HEK293T (cell line): Measurements from ENCODE around the gene GGT1.

ENCODE experiments used
- BHLHE40 ChIP-seq: fragments of 450-650 bp; IDR thresholded peaks from 2 replicates; pipeline ENCODE4 v1.6.1; 2016; ENCODE audit warnings: mild to moderate bottlenecking, moderate library complexity, borderline replicate concordance
- ELF4 ChIP-seq: fragments of 450-650 bp; IDR thresholded peaks from 2 replicates; pipeline ENCODE4 v1.6.1; 2017; ENCODE audit warnings: antibody characterized with exemption
- FOXA1 ChIP-seq: fragments of 450-650 bp; IDR thresholded peaks from 2 replicates; pipeline ENCODE4 v1.6.1; 2016; ENCODE audit warnings: mild to moderate bottlenecking
- FOXK2 ChIP-seq: fragments of 450-650 bp; IDR thresholded peaks from 2 replicates; pipeline ENCODE4 v1.6.1; 2016; ENCODE audit warnings: mild to moderate bottlenecking
- FOXM1 ChIP-seq: fragments of 450-650 bp; IDR thresholded peaks from 2 replicates; pipeline ENCODE4 v1.6.1; 2017; ENCODE audit warnings: mild to moderate bottlenecking, borderline replicate concordance
- HDGF ChIP-seq: fragments of 450-650 bp; IDR thresholded peaks from 2 replicates; pipeline ENCODE4 v1.6.1; 2017; ENCODE audit warnings: antibody characterized with exemption, borderline replicate concordance
- L3MBTL2 ChIP-seq: fragments of 450-650 bp; conservative IDR thresholded peaks from 2 replicates; pipeline ENCODE4 v1.6.1; 2016; ENCODE audit warnings: mild to moderate bottlenecking
- NFRKB ChIP-seq: fragments of 450-650 bp; IDR thresholded peaks from 2 replicates; pipeline ENCODE4 v1.6.1; 2016; ENCODE audit warnings: mild to moderate bottlenecking, moderate library complexity
- SP1 ChIP-seq: fragments of 450-650 bp; IDR thresholded peaks from 2 replicates; pipeline ENCODE4 v1.6.1; 2017
- SUZ12 ChIP-seq: fragments of 450-650 bp; IDR thresholded peaks from 2 replicates; pipeline ENCODE4 v1.6.1; 2016; ENCODE audit warnings: mild to moderate bottlenecking
- TARDBP ChIP-seq: fragments of 450-650 bp; IDR thresholded peaks from 2 replicates; pipeline ENCODE4 v1.6.1; 2016

- no peak for TF ChIP-seq BHLHE40
- no peak for TF ChIP-seq SP1
- no peak for TF ChIP-seq FOXM1
- no peak for TF ChIP-seq HDGF
- no peak for TF ChIP-seq FOXK2
- no peak for TF ChIP-seq FOXA1
- no peak for TF ChIP-seq L3MBTL2
- TF ChIP-seq TARDBP = no peak
- TF ChIP-seq ELF4 = no peak
- TF ChIP-seq NFRKB = no peak
- TF ChIP-seq SUZ12 = no peak
These were observed 17.0 kb upstream of the GGT1 start for GRCh38 chr22:24585927-24586546.
